ENCODE measurements around the gene MAGI1.
"Not testable (repeated sequence)": the region's sequence is repeated elsewhere in the genome, so short reads cannot be mapped to it uniquely, and the experiment has no call there.

The MAGI1 gene

GRCh38 chr3:65869798-65870197 lies 168.9 kb downstream of the MAGI1 start:
- DNase-seq: no peak

- no peak for DNase-seq
These were observed 171.1 kb downstream of the MAGI1 start for GRCh38 chr3:65867463-65868210.

GRCh38 chr3:65864357-65864904 lies 174.3 kb downstream of the MAGI1 start:
- no peak for DNase-seq

- no peak for DNase-seq
These were observed 177.0 kb downstream of the MAGI1 start for GRCh38 chr3:65861718-65862117.

GRCh38 chr3:65859612-65860011 lies 179.1 kb downstream of the MAGI1 start:
- not testable (repeated sequence) for DNase-seq

- no peak for DNase-seq
These were observed 180.0 kb downstream of the MAGI1 start for GRCh38 chr3:65858749-65859148.

DNA sequence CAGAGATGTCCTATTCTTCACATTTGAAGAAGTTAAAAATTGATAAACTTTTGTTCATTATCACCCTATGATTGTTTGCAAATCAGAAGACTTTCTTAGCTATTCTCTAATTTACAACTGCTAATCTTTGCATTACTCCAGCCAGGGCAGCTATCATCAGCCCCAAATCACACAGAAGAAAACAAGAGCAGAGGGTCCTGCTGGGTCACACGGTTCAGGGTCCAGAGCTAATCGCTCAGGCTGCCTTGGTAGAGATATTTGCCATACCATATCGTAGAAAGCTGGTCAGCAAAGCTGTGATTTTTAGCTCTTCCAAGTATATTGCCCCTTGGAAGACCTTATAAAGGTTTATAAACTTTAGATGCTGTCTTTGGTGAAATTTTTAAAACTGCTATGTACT lies 181.4 kb downstream of the MAGI1 start:
- no peak for DNase-seq

GRCh38 chr3:65856907-65857306 lies 181.8 kb downstream of the MAGI1 start:
- no peak for DNase-seq

GRCh38 chr3:65855370-65856100 lies 183.2 kb downstream of the MAGI1 start:
- no peak for DNase-seq

DNA sequence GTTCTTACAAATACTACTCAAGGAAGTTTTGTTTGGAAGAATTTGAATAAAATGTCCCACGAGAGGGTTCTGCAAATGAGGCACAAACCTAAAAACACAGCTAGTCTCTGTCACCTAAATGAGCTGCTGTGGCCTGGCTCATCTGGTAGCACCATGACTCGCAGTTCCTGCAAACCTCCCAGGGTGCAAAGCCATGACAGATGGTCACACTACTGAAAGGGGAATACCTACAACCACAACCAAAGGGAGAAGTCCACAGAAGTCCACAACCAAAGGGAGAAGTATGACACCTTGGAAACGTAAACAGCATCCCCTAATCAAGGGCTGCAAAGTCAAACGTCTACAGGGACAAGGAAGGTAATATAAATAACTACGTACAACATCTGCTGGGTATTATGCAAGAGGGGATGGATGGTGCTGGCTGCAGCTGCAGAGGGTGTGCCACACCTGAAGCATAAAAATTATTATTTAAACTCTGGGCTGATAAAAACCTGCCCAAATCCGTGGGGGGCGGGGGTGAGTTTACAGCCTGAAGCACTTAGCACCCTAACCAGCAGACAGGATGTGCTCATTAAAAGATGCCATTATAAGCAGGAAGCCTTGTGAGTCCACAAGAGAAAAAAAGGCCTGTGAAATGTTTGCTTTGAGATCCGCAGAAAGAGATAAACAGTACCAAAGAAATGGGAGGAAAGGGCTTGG lies 184.0 kb downstream of the MAGI1 start:
- peak; percentile 2 for DNase-seq

- no peak for DNase-seq
These were observed 186.9 kb downstream of the MAGI1 start for GRCh38 chr3:65851827-65852226.

DNA sequence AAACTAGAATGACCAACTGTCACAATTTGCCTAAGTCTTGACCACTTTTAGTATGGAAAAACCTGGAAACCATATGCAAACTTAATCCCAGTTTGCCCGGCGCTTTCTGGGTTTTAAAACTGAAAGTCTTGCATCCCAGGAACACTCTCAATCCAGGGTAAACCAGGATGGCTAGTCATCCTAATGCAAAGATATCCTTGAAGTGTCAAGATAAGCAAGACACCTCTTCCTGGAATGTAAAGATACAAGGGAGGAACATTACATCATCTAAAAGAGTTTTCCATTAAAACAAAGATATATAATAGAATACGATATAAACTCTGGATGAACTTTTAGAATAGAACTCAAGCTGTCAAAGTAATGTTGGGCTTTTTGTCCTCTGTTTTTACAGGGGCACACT lies 188.5 kb downstream of the MAGI1 start:
- DNase-seq: no peak

GRCh38 chr3:65848024-65848423 lies 190.7 kb downstream of the MAGI1 start:
- no peak for DNase-seq

DNA sequence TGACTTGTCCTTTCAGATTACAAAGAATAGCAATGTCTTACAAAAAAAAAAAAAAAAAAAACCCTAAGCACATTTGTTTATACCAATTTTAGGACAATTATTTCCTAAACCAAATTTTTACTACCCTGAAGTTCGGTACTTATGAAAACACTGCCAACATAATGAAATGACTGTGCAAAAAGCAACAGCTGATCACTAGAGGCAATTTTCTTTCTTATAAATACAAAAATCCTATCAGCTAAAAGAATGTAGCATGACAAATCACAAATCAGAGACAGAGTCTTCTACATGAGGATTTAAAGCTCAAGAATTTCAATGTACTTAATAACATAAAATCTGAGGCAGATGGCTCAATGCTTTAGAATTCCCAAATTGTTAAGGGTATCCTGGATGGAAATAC lies 191.8 kb downstream of the MAGI1 start:
- DNase-seq: no peak

DNA sequence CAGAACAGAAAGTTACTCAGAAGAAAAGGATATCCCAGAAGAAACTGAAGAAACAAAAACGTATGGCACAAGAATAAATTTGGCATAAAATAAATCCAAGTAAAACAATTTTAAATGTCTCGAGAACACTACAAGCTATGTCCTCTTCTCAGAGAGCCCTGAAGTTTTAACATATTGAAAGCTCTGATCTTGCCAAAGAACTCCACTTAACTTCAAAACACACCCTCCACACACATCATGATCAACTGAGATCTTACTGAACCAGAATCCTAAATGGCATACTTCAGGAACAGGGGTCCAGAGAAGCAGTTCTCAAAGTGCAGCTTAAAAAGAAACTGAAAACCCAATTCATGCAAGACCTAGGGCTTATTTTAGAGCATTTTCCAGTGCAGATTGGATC lies 194.3 kb downstream of the MAGI1 start:
- DNase-seq: no peak

DNA sequence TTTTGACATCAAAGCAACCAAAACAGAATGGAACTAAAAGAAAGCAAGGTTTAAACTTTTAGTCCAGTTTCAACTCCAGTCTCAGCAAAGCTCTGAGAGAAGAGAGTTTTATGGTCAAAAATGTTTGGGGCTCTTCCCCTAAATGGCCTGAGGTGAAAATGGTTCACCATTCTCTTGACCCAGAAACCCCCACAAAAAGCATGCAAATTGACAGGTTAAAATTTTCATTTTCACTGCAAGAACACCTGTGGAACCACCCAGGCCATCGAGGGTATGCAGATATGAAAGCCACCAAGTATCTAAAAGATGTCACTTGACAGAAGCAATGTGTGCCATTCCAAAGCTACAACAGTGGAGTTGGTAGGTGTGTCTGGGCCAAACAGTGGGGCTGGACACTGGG lies 195.0 kb downstream of the MAGI1 start:
- no peak for DNase-seq

GRCh38 chr3:65837604-65838003 lies 201.1 kb downstream of the MAGI1 start:
- no peak for DNase-seq

DNA sequence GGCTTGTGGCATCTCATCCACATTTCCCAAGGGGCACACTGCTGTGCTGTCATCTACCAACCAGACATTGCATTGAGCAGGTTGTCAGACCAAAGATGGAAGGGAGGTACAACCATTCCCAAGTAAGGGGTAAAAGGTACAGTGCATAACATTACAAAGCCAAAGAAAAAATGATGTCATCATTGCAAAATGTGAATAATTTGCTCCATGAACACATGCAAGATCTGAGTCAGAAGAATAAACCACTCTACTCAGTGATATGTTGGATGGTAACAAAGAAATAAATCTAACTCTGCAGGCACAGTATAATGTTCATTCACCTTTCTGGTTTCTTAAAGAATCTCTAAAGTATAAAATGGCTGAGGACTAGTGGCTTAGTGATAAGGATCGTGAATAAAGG lies 202.7 kb downstream of the MAGI1 start:
- DNase-seq: no peak

DNA sequence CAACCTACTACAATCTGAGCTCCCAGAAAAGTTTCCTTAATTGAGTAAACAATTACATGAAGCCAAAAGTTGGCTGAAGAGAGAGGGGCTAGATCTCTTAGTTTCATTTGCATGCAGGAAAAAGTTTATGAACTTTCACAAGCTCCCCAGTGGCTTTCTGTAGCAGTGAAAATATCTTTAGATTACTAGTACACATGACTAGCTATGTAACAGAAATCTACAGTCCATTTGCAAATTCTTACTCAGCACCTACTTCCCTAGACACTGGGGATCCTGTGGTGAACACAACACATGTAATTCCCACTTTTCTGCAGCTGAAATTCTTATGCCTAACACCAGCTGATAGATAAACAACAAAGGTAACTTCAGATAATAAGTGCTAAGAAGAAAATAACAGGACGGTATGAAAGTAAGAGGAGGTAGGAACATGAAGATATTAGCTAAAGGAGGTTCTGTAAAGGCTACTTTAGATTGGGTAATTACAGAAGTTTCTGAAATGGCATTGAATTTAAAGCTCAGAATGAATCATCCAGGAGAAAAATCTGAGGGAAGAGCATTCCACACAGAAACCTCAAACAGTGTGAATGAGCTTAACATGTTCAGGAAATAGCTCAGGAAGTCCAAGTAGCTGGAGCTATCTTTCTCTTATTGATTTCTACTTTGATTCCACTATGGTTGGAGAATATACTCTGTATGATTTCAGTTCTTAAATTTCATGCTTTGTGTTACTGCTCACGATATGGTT lies 204.8 kb downstream of the MAGI1 start:
- DNase-seq: no peak

- no peak for DNase-seq
These were observed 206.8 kb downstream of the MAGI1 start for GRCh38 chr3:65831733-65832425.

DNA sequence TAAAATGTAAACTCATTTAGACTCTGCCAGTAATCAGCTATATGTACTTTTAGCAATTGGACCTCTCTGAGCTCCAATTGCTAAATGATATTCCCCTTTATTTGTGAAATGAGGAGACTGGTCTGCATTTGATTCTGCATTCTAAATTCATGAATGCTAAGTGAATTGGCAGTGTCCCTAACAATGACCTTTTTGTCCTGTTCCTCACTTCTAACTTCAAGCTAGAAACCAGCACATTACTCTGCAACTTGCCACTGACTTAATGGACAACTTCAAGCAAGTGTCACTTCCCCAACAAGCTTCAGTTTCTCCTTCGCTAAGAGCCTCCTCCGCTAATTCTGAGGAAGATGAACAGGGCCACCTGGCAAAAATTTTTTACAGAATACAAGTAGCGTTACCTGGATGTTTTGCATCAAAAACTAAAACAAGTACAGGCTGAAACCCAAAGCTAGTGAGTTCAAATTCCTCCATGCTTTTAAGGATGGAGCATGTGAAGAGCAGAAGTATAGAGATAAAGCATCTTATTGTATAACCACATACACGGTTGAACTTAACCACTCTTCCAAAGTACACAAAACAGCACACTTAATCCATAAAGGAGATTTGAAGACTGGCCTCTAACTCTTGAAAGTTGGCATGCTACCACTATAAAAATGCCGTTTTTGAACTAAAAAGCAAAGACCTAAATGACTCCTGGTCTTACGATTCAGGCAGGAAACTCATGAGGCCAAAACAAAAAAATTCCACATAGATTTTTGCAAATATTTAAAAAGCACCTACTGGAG lies 207.6 kb downstream of the MAGI1 start:
- DNase-seq: no peak
